Neural crest cell (in vitro differentiated cells): ENCODE measurements around the gene NFS1. TPM values are rescaled to one million over a fixed set of nuclear protein-coding genes. Genes with fewer than 3 reads are reported as not detected.
"Not testable (repeated sequence)": the region's sequence is repeated elsewhere in the genome, so short reads cannot be mapped to it uniquely, and the experiment has no call there.

Experiments used
- DNase-seq: peaks from one replicate; pipeline ENCODE4 v3.0.0; 2021; ENCODE audit warnings: low read depth, mixed read lengths, low spot score
- H3K27ac Mint-ChIP-seq: one replicate; pipeline ENCODE4 v1.8.0; 2021; ENCODE audit warnings: mild to moderate bottlenecking, mixed read lengths; ENCODE audit not compliant: unreplicated experiment
- H3K27me3 Mint-ChIP-seq: 2 replicates; pipeline ENCODE4 v1.8.0; 2021; ENCODE audit warnings: low read depth, mild to moderate bottlenecking, mixed read lengths
- H3K36me3 Mint-ChIP-seq: 2 replicates; pipeline ENCODE4 v1.8.0; 2021; ENCODE audit warnings: low read depth, mild to moderate bottlenecking, mixed read lengths
- H3K4me1 Mint-ChIP-seq: 2 replicates; pipeline ENCODE4 v1.8.0; 2021; ENCODE audit warnings: mixed read lengths
- H3K4me3 Mint-ChIP-seq: one replicate; pipeline ENCODE4 v1.8.0; 2021; ENCODE audit warnings: mild to moderate bottlenecking, mixed read lengths
- H3K9me3 Mint-ChIP-seq: 2 replicates; pipeline ENCODE4 v1.8.0; 2021; ENCODE audit warnings: mixed read lengths
- total RNA-seq: library from RNA; stranded (reverse); gene quantifications from 2 replicates; pipeline ENCODE4 v1.2.1, GENCODE V29; 2021
- TF ChIP-seq, protein P1 (sequence below): fragments of 200-600 bp; sonication (generic); conservative IDR thresholded peaks from 2 replicates; pipeline ENCODE4 v1.5.0; 2021; ENCODE audit warnings: antibody characterized with exemption, mild to moderate bottlenecking

The NFS1 gene
- total RNA-seq, 1 donor from 2014 or later = 21.3 TPM

DNA sequence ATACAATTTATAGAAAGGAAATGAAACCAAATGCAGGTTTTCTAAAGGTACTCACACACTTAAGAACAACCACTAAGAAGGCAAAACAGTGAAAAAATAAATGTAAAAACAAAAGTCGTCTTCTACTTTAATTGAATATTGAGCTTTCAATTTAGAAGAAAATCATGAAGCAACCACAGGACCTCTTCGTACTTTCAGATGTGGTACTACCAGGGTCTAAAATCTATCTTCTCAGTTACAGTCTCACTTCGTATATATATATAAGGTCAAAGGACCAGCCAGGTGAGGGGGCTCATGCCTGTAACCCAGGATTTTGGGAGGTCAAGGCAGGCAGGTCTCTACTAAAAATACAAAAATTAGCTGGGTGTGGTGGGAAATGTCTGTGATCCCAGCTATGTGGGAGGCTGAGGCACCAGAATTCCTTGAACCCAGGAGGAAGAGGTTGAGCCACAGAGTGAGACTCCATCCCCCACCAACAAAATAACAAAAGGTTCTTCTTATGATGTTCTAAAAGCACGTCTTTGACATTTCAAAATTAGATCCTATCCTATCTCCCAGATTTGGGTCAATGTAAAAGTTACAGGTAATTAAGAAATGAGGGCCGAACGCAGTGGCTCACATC is 12.5 kb upstream of the NFS1 start:
- Mint-ChIP-seq H3K9me3 (no peaks in the 10 kb centered on the region), H3K4me1 (peaks cover 31% of the 10 kb centered on the region), H3K27me3 (no peaks in the 10 kb centered on the region), H3K27ac (no peak overlapping the region), H3K36me3 (peaks cover 18% of the 10 kb centered on the region), H3K4me3 (no peak overlapping the region)
- TF ChIP-seq, protein P1, sequence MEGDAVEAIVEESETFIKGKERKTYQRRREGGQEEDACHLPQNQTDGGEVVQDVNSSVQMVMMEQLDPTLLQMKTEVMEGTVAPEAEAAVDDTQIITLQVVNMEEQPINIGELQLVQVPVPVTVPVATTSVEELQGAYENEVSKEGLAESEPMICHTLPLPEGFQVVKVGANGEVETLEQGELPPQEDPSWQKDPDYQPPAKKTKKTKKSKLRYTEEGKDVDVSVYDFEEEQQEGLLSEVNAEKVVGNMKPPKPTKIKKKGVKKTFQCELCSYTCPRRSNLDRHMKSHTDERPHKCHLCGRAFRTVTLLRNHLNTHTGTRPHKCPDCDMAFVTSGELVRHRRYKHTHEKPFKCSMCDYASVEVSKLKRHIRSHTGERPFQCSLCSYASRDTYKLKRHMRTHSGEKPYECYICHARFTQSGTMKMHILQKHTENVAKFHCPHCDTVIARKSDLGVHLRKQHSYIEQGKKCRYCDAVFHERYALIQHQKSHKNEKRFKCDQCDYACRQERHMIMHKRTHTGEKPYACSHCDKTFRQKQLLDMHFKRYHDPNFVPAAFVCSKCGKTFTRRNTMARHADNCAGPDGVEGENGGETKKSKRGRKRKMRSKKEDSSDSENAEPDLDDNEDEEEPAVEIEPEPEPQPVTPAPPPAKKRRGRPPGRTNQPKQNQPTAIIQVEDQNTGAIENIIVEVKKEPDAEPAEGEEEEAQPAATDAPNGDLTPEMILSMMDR = no peak
- no peak for DNase-seq

GRCh38 chr20:35710884-35711587 is 11.9 kb upstream of the NFS1 start:
- H3K9me3 Mint-ChIP-seq = no peaks in the 10 kb centered on the region
- no peak overlapping the region for H3K27ac Mint-ChIP-seq

GRCh38 chr20:35710039-35710438 is 10.9 kb upstream of the NFS1 start:
- peaks cover 10% of the 10 kb centered on the region for H3K36me3 Mint-ChIP-seq

More at GRCh38 chr20:35710884-35711587, 11.9 kb upstream of the NFS1 start:
- TF ChIP-seq, protein P1 = no peak
- H3K4me3 Mint-ChIP-seq = no peak overlapping the region
- peaks cover 31% of the 10 kb centered on the region for H3K4me1 Mint-ChIP-seq
- no peaks in the 10 kb centered on the region for H3K27me3 Mint-ChIP-seq
- DNase-seq = no peak
- H3K36me3 Mint-ChIP-seq = peaks cover 16% of the 10 kb centered on the region

GRCh38 chr20:35709259-35709658 is 10.1 kb upstream of the NFS1 start:
- Mint-ChIP-seq H3K27ac (no peak overlapping the region), H3K36me3 (peaks cover 14% of the 10 kb centered on the region)

More at GRCh38 chr20:35710039-35710438, 10.9 kb upstream of the NFS1 start:
- H3K27ac Mint-ChIP-seq = no peak overlapping the region
- H3K9me3 Mint-ChIP-seq = no peaks in the 10 kb centered on the region
- TF ChIP-seq, protein P1 = no peak
- H3K4me3 Mint-ChIP-seq = no peak overlapping the region
- no peak for DNase-seq
- no peaks in the 10 kb centered on the region for H3K27me3 Mint-ChIP-seq
- H3K4me1 Mint-ChIP-seq = peaks cover 31% of the 10 kb centered on the region

DNA sequence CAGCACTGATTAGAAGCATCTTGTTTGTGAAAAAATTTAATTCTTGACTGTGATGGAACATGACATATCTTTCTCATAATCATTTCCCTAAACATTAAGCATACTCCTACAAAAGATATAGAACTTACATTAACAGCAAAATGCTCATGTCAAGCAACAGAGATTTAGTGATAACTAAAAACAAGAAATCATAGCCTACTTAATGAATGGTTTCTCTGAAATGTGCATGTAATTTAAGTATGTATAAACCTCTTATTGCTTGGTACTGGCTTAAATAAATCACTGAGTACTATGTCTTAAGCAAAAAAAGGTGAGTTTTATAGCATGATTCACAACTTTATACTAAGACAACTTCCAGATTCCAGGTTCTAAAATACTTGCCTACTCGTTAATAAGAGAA is 9.3 kb upstream of the NFS1 start:
- Mint-ChIP-seq H3K27ac (no peak overlapping the region), H3K4me3 (no peak overlapping the region), H3K9me3 (no peaks in the 10 kb centered on the region), H3K36me3 (peaks cover 17% of the 10 kb centered on the region), H3K27me3 (no peaks in the 10 kb centered on the region), H3K4me1 (peaks cover 31% of the 10 kb centered on the region)
- no peak for DNase-seq
- TF ChIP-seq, protein P1 = no peak

More at GRCh38 chr20:35709259-35709658, 10.1 kb upstream of the NFS1 start:
- H3K4me3 Mint-ChIP-seq = peak overlapping the region; percentile 4
- H3K27me3 Mint-ChIP-seq = no peaks in the 10 kb centered on the region
- TF ChIP-seq, protein P1 = no peak
- DNase-seq = no peak
- H3K4me1 Mint-ChIP-seq = peaks cover 31% of the 10 kb centered on the region
- no peaks in the 10 kb centered on the region for H3K9me3 Mint-ChIP-seq

GRCh38 chr20:35706591-35707529 is 7.7 kb upstream of the NFS1 start:
- Mint-ChIP-seq H3K36me3 (peaks cover 14% of the 10 kb centered on the region), H3K4me1 (peaks cover 24% of the 10 kb centered on the region)
- H3K27me3 Mint-ChIP-seq, DNase-seq, H3K27ac Mint-ChIP-seq, H3K9me3 Mint-ChIP-seq, H3K4me3 Mint-ChIP-seq: not testable (repeated sequence)

- not testable (repeated sequence) for DNase-seq, H3K4me3 Mint-ChIP-seq, H3K27me3 Mint-ChIP-seq, H3K27ac Mint-ChIP-seq, H3K9me3 Mint-ChIP-seq
- Mint-ChIP-seq H3K4me1 (peaks cover 17% of the 10 kb centered on the region), H3K36me3 (peaks cover 14% of the 10 kb centered on the region)
These were observed 6.7 kb upstream of the NFS1 start for GRCh38 chr20:35705894-35706293.
